Measurements from ENCODE around the gene YPEL4.

The YPEL4 gene

DNA sequence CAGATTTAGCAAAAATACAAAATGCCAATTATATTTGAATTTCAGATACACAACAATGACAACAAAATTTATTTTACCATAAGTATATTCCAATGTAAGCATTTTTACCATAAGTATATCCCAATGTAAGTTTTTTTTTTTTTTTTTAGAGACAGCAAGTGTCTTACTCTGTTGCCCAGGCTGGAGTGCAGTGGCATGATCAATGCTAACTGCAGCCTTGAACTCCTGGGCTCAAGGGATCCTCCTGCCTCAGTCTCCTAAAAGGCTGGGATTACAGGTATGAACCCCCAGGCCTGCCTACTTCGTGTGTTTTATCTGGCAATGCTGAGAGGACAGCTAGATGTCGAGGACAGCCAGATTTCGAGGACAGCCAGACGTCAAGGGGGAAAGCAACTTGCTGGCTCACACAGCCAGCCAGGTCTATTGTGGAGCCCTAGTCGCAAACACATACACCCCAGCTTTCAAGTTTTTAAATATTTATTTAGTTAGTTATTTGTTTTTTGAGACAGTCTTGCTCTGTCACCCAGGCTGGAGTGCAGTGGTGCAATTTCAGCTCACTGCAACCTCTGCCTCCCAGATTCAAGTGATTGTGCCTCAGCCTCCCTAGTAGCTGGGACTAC lies 53.3 kb downstream of the YPEL4 start:
- H2AFZ ChIP-seq (ENCODE audit: low read depth) = no peak overlapping the region
- no peak overlapping the region for H3K4me2 ChIP-seq
- no peaks in the 10 kb centered on the region for H3K27me3 ChIP-seq (ENCODE audit: insufficient read depth, low read depth)

More for the DNA sequence above, 53.3 kb downstream of the YPEL4 start:
- TF ChIP-seq, protein P1, sequence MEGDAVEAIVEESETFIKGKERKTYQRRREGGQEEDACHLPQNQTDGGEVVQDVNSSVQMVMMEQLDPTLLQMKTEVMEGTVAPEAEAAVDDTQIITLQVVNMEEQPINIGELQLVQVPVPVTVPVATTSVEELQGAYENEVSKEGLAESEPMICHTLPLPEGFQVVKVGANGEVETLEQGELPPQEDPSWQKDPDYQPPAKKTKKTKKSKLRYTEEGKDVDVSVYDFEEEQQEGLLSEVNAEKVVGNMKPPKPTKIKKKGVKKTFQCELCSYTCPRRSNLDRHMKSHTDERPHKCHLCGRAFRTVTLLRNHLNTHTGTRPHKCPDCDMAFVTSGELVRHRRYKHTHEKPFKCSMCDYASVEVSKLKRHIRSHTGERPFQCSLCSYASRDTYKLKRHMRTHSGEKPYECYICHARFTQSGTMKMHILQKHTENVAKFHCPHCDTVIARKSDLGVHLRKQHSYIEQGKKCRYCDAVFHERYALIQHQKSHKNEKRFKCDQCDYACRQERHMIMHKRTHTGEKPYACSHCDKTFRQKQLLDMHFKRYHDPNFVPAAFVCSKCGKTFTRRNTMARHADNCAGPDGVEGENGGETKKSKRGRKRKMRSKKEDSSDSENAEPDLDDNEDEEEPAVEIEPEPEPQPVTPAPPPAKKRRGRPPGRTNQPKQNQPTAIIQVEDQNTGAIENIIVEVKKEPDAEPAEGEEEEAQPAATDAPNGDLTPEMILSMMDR (conservative IDR thresholded peaks at IDR 0.05; ENCODE audit: low read depth, low read length) = no peak
- no peak overlapping the region for H3K4me3 ChIP-seq (IDR thresholded peaks at IDR 0.05; ENCODE audit: insufficient read depth, low read depth, low read length)
- H3K79me2 ChIP-seq (ENCODE audit: insufficient read depth, low read depth) = no peaks in the 10 kb centered on the region
- H3K4me1 ChIP-seq (ENCODE audit: low read depth, poor library complexity, severe bottlenecking) = no peaks in the 10 kb centered on the region
- H3K27ac ChIP-seq = no peak overlapping the region
- H4K20me1 ChIP-seq (ENCODE audit: insufficient read depth) = no peaks in the 10 kb centered on the region
- H3K36me3 ChIP-seq (ENCODE audit: insufficient read depth) = no peaks in the 10 kb centered on the region
- no peak overlapping the region for H3K9ac ChIP-seq
